NCI-H2029 (cell line): ENCODE results near the gene GABRA1.

Source experiments
- DNase-seq: peaks from one replicate; lab custom pipeline; 2025; lab: John Stamatoyannopoulos, UW

The GABRA1 gene

DNA sequence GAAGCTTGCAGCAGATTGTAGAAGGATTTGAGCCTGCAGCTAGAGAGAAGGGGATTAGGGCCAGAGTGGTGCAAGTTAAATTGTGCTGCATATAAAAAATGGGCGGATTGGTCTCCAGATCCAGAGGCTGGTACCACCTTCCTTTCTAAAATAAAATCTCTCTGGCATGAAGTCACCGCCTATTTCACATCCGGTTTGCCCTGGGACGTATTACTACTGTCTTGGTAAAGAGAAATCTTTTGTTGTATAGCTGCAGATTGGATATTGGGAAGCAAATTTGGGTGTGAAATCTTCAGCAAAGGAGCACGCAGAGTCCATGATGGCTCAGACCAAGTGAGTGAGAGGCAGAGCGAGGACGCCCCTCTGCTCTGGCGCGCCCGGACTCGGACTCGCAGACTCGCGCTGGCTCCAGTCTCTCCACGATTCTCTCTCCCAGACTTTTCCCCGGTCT lies at the start of gene GABRA1:
TSS of gene GABRA1 (plus strand) at position 180 of the 451 bp plus-strand sequence. CDS start 2,691 bp downstream, outside the sequence.
- no peak for DNase-seq

- no peak for DNase-seq
These were observed 48.6 kb upstream of the GABRA1 start for GRCh38 chr5:161799316-161799715.

DNA sequence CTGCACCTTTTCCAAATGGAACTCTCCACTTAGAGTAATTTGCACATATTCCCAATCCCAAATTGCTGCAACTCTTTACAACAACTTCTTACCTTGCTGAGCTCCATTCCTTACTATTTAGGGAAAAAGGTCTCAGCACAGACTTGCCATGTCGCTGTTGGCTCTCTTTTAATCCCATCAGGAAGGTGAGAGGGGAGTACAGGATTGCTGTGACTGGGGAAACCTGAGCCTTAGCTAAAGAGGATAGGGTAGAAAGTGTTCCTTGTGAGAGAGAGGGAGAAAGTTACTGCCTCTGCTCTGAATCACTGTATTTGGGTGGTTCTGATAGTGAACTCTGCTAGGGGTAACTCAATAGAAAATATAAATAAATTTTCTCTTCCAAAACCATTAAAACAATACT lies 43.7 kb upstream of the GABRA1 start:
- no peak for DNase-seq

DNA sequence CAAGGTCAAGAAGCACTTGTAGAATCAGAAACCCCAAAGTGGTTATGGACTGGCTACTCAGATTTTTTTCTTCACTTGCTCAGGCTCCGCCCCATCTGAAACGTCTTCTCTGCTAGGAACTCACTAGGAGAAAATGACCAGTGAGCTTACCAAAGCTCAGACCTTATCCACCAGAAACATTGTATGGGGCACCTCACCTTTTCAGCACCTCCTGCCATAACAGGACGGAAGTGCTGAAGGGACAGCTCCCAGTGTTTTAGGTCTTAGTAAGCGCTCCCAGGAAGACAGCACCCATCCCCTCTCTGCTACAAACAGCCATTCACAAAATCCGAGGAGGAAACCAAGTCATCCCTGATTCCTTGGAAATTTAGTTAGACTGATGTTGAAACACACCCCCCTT lies 1.2 kb upstream of the GABRA1 start:
- no peak for DNase-seq

- DNase-seq: no peak
These were observed 473 bp upstream of the GABRA1 start for GRCh38 chr5:161847447-161847846.

DNA sequence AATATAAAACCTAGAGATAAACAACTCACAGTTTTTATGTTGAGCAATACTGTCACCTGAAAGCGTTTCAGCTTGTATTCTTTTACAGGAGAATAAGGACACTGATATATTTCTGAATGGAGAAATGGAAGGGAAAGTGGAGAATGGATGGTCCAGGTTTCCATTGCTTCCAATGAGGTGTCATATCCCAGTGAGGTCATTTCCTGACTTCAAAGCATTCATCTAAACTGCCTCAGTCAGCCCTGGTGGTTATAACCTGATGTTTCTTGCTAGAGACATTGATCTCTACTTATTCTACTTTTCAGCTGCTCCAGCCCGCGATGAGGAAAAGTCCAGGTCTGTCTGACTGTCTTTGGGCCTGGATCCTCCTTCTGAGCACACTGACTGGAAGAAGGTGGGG lies 2.6 kb downstream of the GABRA1 start:
- DNase-seq: no peak

DNA sequence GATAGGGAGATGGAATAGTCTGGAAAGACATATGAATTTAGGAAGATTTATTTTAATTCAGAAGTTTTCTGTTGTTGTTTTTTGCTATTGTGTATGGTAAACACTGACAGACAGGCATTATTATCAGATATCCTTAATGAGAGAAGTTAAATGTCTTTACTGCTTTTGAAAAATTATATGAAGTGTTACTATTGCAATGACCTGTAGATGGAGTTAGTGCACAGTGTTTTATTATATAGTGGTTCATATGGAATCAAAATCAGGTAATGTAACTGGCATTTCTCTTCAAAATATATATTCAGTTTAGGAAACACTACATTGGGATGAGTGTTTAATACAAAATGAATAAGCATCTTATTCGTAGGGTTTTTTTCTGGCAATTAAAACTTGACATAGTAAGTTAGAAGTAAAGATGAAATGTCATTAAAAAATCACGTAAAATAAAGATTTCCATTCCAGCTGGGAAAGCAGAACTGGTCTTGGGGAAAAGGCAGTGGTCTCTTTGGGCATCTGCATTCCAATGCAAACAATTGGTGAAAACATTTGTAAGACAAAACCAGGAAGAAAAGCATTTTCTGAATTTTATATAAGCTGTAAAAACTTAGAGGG lies 3.9 kb downstream of the GABRA1 start:
- no peak for DNase-seq

GRCh38 chr5:161857358-161857757 lies 9.4 kb downstream of the GABRA1 start:
- DNase-seq: no peak

DNA sequence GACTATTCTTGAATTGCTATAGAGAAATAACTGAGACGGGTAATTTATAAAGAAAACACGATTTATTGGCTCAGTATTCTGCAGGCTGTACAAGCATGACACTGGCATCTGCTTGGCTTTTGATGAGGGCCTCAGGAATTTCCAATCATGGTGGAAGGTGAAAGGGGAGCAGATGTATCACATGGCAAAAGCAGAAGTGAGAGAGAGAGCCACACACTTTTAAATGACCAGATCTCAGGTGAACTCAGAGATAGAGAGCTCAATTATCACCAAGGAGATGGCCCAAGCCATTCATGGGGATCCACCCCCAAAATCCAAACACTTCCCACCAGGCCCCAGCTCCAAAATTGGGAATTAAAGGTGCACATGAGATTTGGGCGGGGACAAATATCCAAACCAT lies 15.3 kb downstream of the GABRA1 start:
- DNase-seq: no peak

- DNase-seq: no peak
These were observed 15.9 kb downstream of the GABRA1 start for GRCh38 chr5:161863811-161864210.

- no peak for DNase-seq
These were observed 17.6 kb downstream of the GABRA1 start for GRCh38 chr5:161865510-161865909.

DNA sequence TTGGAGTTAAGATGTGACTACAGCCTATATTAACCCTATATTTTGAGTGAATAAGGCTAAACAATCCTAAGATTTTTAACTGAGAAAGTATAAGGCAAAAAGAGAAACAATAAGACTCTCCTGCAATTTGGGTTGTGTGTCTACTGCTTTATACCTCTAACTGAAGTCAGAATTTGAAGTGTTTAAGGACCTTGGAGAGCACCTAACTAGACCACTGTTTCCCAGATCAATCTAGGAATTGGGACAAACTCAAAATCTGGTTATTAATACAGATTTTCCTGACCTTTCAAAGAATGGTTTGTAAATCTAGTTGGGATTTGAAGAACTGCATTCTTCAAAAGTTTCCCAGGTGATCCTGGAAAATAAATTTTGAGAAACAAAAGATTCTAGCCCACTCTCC lies 42.1 kb downstream of the GABRA1 start:
- DNase-seq: no peak

- no peak for DNase-seq
These were observed 47.6 kb downstream of the GABRA1 start for GRCh38 chr5:161895514-161895913.

DNA sequence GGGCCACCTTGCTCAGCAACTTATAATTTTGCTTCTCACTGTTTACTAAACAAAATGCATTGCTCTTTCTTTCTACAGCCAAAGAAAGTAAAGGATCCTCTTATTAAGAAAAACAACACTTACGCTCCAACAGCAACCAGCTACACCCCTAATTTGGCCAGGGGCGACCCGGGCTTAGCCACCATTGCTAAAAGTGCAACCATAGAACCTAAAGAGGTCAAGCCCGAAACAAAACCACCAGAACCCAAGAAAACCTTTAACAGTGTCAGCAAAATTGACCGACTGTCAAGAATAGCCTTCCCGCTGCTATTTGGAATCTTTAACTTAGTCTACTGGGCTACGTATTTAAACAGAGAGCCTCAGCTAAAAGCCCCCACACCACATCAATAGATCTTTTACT lies 49.1 kb downstream of the GABRA1 start:
- DNase-seq: no peak

- no peak for DNase-seq
These were observed 51.7 kb downstream of the GABRA1 start for GRCh38 chr5:161899590-161899989.

GRCh38 chr5:161900981-161901380 lies 53.1 kb downstream of the GABRA1 start:
- no peak for DNase-seq

- DNase-seq: no peak
These were observed 73.9 kb downstream of the GABRA1 start for GRCh38 chr5:161921781-161922180.

DNA sequence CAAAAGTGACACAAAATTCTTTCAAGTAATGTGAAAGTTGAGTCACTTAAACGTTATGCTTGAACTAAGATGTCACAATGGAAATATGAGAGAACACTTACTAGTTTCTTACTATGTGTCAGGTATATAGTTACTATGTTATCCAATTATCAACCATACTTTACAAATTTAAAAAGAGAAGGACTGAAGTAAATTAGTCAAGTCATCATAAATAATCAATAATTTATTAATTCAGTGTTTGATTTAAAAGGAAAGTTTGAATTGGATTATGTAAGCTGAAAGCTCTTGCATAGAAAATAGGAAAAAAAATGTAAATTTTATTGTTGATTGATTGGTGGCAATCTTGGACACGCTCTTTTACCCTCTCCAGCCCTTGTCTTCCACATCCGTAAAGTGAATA lies 76.3 kb downstream of the GABRA1 start:
- no peak for DNase-seq

DNA sequence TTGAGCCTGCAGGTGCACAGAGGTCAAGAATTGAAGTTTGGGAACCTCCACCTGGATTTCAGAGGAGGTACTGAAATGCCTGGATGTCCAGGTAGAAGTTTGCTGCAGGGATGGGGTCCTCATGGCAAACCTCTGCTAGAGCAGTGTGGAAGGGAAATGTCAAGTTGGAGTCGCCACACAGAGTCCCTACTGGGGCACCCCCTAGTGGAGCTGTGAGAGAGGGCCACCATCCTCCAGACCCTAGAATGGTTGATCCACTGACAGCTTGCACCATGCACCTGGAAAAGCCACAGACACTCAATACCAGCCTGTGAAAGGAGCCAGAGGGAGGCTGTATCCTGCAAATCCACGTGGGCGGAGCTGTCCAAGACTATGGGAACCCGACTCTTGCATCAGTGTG lies 78.0 kb downstream of the GABRA1 start:
- no peak for DNase-seq

- DNase-seq: no peak
These were observed 86.6 kb downstream of the GABRA1 start for GRCh38 chr5:161934486-161934885.

- no peak for DNase-seq
These were observed 97.1 kb downstream of the GABRA1 start for GRCh38 chr5:161944974-161945373.

GRCh38 chr5:161946911-161947310 lies 99.0 kb downstream of the GABRA1 start:
- no peak for DNase-seq
